CD4-positive, alpha-beta T cell treated with Interleukin-15 for 1 hour (primary cell): Measurements from ENCODE around the gene COL2A1.

Experiments
- DNase-seq: peaks from one replicate; pipeline ENCODE4 v3.0.0-alpha.2; 2020

COL2A1 gene

DNA sequence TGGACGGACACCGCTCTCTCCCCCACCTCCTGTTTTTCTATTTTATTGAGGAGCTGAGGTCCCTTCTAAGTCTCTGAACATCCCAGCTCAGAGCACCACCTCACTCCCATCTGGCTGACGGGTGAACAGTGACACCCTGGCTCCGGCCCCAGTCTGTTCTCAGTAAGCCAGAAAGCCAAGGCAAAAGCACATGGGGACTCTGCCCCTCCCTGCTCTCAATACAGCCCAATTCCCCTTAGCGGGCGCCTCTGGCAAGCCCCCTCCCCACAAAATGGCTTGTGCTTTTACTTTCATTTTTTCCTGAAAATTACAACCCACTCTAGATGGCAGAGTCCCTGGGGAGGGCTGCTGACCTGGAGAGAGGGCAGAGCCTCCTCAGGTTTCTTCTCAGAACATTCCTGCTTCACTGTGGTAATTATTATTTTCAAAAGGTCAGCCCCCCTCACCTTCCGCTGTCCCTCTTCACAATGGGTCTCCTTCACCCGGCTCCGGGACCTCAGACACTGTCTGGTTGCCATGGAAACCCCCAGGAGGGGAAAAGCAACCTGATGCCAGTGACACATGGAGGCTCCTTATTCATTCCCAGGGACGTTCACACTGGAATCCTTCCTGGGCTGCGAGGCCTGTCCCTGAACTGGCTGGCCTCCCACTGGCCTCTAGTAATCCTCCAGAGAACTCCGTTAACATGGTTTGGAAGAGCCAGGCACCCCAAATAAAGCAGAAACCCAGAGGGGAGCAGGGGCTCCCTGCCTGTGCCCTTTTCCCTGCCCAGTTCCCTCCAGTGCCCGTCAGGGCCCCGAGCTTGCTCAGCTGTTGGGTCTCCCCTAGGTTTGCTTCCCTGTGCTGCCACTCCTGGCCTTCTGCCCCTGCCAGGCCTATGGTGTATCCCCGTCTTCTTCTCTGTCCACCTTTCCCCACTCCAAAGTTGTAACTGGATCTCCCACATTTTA lies 15.9 kb downstream of the COL2A1 start:
- no peak for DNase-seq

DNA sequence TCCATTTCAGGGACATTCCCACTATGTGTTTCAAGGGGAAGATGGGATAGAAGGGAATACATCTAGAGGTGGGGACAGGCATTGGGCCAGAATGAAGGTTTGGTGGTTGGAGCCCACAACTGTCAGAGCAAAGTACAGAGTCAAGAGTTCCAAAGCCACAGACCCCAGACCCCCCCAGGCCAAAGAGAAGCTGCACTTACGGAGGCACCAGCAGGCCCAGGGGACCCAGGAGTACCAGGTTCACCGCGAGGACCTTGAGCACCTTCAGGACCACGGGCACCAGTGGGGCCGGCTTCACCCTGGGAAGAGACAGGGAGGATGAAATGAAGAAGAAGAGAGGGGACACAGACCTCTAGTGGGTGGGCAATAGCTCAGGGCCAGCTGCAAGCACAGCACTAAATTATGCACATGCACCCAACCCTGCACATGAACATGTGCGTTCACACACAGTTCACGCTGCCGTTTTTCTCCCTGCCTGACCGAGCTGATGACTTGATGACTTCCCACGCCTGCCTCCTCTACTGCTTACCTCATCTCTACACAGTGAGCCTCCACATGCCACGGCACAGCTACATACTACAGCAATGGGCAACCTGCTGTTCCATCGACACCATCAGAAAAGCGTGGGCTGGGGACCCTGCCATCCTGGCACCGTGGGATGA lies 16.7 kb downstream of the COL2A1 start:
- no peak for DNase-seq

DNA sequence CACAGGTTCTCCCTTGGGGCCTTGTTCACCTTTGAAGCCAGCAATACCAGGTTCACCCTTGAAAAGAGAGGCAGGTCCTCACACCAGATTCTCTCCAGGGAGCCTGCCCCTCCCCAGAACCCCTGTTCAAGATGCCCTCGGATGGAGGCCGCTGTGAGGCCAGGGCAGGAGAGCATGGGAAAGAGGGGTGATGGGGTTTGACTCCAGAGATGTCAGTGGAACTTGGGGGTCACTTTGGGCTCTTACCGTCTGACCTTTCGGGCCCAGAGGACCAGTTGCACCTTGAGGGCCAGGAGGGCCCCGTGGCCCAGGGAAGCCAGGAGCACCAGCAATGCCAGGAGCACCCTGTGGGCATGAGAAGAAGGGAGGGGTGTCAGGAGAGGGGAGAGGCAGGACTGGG lies 17.4 kb downstream of the COL2A1 start:
- DNase-seq = no peak

DNA sequence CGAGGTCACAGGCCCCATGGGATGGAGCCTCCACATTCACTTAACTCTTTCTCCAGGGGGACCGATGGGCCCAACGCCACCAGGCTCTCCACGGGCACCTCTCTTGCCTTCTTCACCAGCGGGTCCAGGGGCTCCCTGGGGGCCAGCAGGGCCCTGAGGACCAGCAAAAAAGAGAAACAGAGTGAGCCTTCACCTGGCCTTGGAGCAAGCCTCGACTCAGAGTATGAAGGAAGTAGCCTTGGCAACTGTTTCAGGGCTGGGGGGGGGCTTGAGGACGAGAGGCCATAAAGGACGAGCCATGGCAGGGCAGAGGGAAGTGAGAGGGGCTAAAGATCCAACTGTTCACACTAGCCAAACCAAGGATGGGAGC lies 18.0 kb downstream of the COL2A1 start:
- DNase-seq = no peak

DNA sequence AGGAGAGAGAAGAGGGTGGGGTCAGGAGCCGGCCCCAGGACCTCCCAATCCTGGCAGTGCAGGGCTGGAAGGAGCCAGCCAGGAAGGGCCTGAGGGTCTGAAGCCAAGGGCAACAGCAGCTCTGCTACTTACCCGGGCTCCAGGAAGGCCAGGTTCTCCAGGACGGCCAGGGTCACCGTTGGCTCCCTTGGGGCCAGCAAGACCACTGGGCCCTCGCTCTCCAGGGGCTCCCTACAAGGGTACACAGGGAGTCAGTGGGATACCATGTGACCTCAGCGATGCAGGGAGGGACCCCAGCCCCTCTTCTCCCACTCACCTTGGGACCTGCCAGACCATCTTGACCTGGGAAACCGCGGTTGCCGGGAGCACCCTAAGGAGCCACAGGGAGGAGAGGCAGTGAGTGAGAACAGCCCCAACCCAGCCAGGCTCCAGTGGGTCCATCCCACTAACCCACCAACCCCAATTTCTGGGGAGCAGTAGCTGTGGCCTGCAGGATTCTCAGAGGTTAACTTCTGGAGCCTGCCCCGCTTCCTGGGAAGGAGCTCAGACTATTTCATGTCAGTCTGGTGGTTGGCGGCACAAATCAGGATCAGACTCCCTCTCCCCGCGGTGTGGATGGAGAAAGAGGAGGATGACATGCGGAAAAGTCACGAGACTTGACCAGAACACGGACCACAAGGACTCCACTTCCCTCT lies 18.5 kb downstream of the COL2A1 start:
- DNase-seq = no peak

DNA sequence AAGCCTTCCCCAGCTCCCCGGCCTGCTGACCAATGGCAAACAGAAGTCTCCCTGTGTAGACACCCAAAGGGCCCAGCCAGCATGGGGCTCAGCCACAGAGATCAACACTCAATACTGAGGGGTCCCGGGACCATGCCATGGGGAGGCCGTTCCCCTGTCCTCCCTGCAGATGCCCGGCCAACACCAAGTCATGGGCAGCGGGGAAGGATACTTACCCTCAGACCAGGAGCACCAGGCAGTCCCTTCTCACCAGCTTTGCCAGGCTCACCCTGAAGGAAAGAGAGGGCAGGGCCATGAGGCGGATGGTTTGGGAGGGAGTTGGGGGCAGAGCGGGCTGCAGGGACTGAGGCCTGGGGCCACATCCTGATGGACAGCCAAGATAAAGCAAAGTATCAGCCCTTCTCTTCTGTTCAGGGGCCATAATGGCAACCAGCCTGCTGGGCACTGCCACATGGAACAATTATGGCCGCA lies 19.9 kb downstream of the COL2A1 start:
- no peak for DNase-seq

DNA sequence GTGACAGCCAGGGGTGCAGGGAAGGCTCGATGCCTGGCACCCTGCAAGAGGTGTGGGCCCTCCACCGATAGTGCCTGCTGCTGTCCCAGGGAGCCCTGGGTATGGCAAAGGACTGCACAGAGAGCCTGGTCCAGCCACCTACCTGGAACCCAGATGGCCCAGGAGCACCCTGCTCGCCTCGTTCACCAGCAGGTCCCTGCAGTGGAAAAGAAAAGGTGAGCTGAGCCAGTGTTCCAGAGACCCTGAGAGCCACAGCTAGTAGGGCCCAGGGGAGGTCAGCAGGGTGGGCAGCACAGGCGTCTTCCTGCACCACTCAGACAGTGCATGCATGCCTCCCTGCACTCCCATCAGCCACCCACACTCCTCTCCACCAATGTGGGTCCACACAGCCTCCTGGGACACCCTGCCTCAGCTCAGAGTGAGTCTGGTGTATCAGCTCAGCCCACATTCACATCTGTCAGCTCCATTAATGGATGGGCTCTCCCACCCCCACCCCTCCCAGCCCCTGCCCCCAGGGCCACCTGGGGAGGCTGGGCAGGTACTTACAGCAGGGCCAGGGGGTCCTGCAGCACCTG lies 20.6 kb downstream of the COL2A1 start:
- no peak for DNase-seq

DNA sequence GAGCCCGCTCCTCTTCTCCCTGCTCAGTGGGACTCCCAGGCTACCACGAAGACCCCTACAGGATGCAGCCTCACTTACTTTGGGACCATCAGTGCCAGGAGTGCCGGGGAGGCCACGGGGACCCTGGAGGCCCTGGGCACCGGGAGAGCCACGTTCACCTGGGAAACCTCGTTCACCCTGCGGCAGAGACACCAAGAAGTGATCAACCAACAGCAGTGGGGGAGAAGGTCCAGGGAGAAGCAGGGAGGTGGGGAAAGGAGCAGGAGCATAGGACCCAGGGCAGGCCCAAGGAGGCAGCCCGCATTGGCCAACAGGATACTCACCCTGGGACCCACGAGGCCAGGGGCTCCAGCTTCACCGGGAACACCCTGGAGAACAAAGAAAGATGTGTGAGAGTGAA lies 21.5 kb downstream of the COL2A1 start:
- DNase-seq = no peak

DNA sequence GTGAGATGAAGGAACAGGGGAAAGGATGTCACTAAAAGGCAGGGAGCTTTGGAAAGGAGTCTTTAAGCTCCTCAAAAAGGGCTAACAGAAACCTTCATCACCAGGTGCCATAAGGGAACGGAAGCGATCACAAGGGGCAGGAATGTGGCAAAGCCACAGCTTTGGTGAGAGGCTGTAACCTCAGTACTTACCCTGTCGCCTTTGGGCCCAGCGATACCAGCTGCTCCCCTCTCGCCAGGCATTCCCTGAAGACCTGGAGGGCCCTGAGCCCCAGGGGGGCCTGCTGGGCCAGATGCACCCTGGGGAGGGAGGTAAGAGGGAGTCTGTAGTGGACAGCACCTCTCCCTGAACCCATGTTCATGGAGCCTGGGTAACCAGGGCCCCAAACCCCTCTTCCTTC lies 22.0 kb downstream of the COL2A1 start:
- no peak for DNase-seq

DNA sequence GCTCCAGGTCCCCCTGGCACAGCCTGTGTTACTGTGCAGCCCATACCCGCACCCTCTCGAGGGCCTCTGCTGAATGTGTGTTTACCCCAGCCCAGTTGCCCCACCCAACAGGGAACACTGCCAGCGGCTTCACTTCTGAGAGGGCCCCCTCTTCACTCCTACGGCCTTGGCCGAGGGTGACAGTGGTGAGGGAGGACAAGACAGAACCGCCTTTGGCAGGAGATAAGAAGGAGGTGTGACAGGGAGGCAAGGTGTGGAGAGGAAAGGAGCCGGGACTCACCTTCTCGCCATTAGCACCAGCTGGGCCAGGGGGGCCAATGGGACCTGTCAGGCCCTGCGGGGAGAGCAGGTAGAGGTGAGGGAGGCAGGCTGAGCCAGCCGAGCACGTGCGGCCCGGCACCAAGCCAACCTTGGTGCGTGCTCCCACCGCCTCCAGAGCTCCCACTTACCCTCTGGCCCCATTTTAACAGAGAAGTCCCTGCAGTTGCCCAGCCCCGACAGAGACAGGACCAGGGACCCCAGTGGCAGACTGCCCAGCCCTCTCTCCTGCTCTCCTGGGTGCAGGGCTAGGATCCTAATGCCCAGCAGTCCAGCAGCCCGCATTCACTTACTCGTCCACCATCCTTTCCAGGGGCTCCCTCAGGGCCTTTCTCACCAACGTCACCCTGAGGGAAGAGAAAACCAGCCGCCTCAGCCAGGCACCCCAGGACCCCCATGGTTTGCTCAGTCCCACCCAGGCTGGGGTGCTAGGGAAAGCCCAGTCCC lies 22.6 kb downstream of the COL2A1 start:
- no peak for DNase-seq

DNA sequence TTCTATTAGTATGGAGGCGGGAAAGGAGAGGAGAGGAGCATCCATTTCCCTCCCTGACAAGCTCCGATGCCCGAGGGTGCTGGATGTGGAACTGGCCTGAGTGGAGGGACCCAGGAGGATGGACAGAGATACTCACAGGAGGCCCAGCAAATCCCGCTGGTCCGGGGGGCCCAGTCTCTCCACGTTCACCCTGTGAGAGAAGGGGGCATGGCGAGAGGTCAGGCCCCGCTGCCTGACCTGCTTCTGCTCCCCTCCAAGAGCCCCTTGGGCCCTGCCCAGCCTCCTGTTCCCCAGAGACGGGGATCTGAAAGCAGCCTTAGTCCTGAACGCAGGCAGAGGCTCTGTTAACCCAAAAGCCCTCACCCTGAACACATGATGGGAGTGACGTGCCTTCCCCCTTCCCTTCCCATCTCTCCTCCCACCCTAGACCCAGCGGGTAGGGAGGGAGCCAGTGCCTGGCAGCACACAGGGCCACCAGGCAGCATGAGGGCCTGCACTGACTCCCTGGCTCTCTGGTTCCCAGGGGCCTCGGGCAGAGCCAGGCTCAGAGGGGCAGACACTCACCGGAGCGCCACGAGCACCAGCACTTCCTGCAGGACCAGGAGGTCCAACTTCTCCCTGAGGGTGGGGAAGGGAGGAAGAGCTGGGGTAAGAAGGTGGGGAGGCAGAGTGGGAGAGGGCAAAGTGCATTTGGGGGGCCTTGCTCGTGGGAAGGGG lies 23.3 kb downstream of the COL2A1 start:
- no peak for DNase-seq

DNA sequence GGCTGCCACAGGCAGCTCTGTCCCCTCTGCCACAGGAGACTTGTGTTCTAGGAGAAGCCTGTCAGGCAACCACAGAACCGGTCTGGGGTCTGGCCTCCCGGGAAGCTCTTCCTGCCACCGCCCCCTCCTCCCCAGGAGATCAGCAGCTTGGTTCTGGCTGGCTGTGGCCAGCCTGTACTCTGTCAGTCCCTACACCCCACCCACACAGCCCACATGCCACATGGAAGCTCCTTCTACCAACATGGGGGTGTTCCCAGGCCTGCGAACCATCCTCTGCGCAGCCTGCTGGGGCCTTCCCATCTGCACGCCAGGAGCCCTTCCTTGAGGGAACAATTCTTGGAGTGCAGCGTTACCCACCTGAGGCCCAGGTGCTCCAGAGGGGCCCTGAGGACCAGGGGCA lies 24.1 kb downstream of the COL2A1 start:
- no peak for DNase-seq

DNA sequence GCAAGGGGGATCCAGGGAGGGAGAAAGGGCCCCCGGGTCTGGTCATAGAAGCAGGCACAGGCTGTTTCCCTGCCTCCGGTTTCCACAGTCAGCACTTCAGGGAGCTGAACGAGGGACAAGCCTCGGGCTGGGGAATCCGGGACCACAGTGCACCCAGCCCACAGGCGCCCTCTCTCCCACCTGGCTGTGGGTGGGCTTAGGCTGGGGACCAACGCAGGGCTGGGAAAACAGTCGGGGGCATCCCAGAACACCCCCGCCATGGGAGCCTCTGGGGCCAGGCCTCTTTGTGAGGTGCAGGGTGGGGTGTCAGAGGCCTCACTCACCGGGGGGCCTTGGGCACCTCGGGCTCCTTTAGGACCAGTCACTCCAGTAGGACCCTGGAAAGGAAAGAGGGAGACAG lies 24.6 kb downstream of the COL2A1 start:
- DNase-seq = no peak

DNA sequence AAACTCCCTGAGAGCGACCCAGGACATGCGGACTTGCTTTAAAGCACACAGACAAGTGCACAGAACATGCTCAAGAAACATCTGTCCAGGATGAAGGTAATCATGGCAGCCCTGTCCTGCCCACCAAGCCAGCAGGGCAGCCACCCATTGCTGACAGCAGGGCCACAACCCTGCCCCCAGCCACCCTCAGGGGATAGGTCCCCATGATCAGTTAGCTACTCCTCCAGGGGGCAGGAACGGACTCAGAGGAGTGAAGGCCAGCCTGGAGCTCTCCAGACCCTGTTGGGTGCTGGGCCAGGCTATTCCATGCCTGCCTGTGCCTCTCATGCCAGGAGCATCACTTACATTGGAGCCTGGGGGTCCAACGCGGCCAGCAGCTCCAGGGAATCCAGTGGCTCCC lies 25.1 kb downstream of the COL2A1 start:
- no peak for DNase-seq

DNA sequence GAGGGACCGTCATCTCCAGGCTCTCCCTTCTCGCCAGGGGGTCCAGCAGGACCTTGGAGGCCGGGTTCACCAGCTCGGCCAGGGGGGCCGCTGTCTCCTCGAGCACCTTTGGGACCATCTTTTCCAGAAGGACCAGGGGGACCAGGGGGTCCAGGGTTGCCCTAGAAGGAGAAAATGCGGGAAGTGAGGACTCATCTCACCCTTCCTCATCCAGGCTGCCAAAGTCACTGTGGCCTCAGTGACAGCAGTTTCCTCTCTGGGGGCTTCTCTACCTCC lies 25.7 kb downstream of the COL2A1 start:
- DNase-seq = no peak

DNA sequence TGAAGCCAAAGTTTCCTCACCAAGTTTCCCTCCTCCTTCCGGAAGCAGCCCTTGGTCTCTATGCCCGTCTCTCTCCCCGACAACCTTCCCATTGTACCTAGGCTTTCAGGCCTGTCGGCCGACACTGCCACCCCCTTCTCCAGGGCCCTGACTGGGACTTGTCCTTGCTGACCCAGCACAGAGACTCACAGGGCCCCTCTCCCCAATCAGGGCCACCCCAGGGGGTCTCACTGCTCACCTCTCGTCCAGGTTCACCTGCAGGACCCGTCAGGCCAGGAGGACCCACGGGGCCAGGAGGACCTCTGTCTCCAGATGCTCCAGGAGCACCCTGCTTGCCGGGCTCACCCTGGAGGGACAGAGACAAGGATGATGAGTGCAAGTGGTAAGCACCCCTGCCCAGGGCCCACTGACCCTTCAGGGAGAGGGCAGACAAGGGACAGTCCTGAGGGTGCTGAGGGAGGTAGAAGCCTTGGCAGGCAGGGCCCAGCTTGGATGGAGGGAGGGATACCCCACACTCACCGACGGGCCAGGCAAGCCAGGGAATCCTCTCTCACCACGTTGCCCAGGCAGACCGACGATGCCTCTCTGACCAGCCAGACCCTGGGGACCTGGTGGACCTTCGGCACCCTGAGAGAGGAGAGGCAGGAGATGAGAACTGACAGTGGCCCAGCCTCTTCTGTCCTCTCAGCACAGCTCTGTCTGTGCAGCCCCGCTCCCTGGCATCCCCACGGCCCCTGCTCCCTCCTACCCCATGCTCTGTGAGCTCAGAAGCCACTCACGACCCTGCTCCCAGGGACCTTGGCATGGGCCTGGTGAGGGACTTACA lies 26.3 kb downstream of the COL2A1 start:
- no peak for DNase-seq

DNA sequence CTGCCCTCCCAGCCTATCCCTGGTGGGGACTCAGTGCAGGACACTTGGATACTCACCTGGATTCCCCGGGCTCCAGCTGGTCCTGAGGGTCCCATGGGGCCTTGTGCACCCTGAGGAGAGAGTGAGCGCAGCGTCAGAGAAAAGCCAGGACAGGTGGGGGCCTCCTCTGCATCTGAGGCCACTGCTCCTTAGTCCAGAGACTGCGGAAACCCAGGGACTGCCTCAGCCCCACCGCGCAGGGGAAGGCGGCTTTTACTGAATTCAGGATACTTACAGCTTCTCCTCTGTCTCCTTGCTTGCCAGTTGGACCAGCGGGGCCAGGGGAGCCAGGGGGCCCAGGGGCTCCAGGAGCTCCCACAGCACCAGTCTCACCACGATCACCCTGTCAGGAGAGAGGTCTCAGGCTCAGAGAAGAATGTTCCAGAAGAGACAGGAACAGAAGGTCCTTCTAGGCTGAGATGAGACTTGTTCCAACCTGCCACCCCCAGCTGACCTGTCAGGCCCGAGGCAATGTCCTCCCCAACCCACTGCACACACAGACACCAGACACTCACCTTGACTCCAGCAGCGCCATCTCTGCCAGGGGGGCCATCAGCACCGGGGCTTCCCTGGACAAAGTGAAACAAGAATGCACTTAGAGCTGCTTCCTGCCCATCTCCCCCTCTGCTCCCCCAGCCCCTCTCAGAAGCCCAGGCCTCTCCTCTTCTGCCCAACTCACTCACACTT lies 27.1 kb downstream of the COL2A1 start:
- DNase-seq = no peak

DNA sequence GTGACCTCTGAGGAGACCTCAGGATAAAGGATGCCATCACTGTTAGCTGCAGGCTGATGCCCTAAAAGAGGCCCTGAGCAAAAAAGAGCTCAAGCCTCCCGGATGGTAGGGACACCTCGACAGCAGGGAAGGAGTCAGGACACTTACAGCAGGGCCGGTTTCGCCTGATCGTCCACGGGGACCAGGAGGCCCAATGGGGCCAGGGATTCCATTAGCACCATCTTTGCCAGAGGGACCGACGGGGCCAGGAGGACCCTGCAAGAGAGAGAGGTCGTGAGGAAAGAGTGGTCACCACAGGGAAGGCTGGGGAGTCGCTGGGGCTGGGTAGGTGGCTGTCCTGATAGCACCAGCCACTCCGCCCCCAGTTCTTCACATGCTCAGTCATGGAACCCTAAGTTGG lies 28.5 kb downstream of the COL2A1 start:
- DNase-seq = no peak

DNA sequence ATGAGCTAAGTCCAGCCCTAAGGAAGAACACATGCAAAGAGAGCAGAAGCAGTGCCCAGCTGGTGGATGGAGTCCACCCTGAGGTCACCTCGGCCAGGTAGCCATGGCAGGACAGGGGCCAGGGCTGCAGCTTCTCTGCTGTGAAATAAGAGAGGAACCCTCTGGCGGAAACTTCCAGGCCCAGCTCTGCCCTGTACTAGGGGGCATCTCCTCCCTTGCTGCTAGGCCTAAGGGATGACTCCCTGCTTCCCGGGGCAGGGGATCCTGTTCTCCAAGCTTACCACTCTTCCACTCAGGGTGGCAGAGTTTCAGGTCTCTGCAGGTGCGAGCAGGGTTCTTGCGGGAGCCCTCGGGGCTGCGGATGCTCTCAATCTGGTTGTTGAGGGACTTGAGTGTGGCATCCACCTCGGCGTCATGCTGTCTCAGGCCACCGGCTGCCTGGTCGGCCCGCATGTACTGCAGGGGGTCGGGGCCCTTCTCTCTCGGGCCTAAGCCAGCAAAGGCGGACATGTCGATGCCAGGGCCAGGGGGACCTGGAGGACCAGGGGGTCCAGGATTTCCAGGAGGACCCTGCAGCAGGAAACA lies 29.1 kb downstream of the COL2A1 start:
- DNase-seq = no peak

DNA sequence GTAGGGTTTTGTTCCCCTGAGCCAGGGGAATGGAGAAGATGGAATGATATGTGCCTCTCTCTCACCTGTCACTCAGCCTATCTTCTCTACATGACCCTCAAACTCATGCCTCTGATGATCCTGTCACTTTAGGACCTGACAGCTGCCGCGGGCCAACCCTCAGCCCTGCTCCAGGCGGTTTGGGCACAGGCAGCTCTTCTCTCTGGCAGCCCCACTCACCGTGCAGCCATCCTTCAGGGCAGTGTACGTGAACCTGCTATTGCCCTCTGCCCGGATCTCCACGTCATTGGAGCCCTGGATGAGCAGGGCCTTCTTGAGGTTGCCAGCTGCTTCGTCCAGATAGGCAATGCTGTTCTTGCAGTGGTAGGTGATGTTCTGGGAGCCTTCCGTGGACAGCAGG lies 30.4 kb downstream of the COL2A1 start:
- no peak for DNase-seq
